OCI-LY7 (cell line): ENCODE measurements around the gene NENF.
"Not testable (repeated sequence)": the region's sequence is repeated elsewhere in the genome, so short reads cannot be mapped to it uniquely, and the experiment has no call there.

Experiments used
- EZH2phosphoT487 ChIP-seq: fragments of 200-600 bp; sonication (generic); IDR thresholded peaks from 2 replicates; pipeline ENCODE4 v1.6.1; 2018; ENCODE audit warnings: low read depth, borderline replicate concordance, mild to moderate bottlenecking, mixed run types, antibody characterized with exemption, low read length, moderate library complexity, mixed read lengths
- TF ChIP-seq, protein P1 (sequence below): fragments of 200-600 bp; sonication (generic); conservative IDR thresholded peaks from 2 replicates; pipeline ENCODE4 v1.5.1; 2014; ENCODE audit warnings: mild to moderate bottlenecking, antibody characterized with exemption, low read length, moderate library complexity, mixed read lengths

GRCh38 chr1:212480711-212481437 is 48.2 kb downstream of the NENF start:
- TF ChIP-seq, protein P1, sequence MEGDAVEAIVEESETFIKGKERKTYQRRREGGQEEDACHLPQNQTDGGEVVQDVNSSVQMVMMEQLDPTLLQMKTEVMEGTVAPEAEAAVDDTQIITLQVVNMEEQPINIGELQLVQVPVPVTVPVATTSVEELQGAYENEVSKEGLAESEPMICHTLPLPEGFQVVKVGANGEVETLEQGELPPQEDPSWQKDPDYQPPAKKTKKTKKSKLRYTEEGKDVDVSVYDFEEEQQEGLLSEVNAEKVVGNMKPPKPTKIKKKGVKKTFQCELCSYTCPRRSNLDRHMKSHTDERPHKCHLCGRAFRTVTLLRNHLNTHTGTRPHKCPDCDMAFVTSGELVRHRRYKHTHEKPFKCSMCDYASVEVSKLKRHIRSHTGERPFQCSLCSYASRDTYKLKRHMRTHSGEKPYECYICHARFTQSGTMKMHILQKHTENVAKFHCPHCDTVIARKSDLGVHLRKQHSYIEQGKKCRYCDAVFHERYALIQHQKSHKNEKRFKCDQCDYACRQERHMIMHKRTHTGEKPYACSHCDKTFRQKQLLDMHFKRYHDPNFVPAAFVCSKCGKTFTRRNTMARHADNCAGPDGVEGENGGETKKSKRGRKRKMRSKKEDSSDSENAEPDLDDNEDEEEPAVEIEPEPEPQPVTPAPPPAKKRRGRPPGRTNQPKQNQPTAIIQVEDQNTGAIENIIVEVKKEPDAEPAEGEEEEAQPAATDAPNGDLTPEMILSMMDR: not testable (repeated sequence)
- not testable (repeated sequence) for TF ChIP-seq EZH2phosphoT487
